ENCODE measurements around the gene GRXCR2.

DNA sequence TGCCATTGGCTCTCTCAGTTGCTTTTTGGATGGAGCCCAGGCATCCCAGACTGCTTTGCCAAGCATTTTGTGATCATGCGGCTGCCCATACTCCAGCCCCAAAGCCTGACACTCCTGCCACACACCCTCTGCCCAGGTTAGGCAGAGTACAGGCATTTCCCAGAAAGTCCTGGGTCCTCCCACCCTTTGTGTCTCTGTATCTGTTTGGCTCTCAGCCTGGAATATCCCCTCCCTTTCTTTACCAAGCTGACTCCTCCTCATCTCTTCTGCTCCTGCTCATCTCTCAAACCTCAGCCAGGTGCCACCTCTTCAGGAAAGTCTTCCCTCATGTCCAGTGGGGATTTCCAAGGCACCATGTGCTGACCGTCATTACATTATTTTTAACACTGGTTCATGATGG lies 49.2 kb upstream of the GRXCR2 start:
- TF ChIP-seq, protein P1, sequence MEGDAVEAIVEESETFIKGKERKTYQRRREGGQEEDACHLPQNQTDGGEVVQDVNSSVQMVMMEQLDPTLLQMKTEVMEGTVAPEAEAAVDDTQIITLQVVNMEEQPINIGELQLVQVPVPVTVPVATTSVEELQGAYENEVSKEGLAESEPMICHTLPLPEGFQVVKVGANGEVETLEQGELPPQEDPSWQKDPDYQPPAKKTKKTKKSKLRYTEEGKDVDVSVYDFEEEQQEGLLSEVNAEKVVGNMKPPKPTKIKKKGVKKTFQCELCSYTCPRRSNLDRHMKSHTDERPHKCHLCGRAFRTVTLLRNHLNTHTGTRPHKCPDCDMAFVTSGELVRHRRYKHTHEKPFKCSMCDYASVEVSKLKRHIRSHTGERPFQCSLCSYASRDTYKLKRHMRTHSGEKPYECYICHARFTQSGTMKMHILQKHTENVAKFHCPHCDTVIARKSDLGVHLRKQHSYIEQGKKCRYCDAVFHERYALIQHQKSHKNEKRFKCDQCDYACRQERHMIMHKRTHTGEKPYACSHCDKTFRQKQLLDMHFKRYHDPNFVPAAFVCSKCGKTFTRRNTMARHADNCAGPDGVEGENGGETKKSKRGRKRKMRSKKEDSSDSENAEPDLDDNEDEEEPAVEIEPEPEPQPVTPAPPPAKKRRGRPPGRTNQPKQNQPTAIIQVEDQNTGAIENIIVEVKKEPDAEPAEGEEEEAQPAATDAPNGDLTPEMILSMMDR (IDR thresholded peaks at IDR 0.05; ENCODE audit: poor library complexity, severe bottlenecking): no peak
- TF ChIP-seq MXI1 (conservative IDR thresholded peaks at IDR 0.05; ENCODE audit: poor library complexity, severe bottlenecking) (no peak), EP300 (conservative IDR thresholded peaks at IDR 0.05; ENCODE audit: poor library complexity, severe bottlenecking) (no peak), SMC3 (conservative IDR thresholded peaks at IDR 0.05; ENCODE audit: poor library complexity) (no peak), RAD21 (conservative IDR thresholded peaks at IDR 0.05) (no peak)

All from neural cell (in vitro differentiated cells).